ENCODE data around the gene TGIF1.

DNA sequence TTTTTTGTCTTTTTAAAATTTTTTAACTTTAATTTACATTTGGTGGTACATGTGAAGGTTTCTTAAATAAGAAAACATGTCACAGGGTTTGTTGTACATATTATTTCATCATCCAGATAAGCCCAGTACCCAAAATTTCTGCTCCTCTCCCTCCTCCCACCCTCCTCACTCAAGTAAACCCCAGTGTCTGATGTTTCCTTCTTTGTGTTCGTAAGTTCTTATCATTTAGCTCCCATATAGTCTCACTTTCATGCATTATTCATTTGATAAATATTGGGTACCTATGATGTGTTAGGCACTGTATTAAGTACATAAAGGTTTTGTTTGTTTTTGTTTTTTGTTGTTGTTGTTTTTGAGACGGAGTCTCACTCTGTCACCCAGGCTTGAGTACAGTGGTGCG, 5.7 kb upstream of the TGIF1 start:
- TF ChIP-seq POLR2A (IDR thresholded peaks at IDR 0.05; ENCODE audit: low read depth): no peak
- no peak for TF ChIP-seq CTCF (IDR thresholded peaks at IDR 0.05)
- no peak for TF ChIP-seq EP300 (IDR thresholded peaks at IDR 0.05)
